Non-pigmented ciliary epithelial cell (primary cell): ENCODE results near the gene IRF9.

ENCODE experiments used
- DNase-seq: peaks from one replicate; pipeline ENCODE4 v3.0.0-alpha.2; 2010; ENCODE audit warnings: low read depth

IRF9 gene

DNA sequence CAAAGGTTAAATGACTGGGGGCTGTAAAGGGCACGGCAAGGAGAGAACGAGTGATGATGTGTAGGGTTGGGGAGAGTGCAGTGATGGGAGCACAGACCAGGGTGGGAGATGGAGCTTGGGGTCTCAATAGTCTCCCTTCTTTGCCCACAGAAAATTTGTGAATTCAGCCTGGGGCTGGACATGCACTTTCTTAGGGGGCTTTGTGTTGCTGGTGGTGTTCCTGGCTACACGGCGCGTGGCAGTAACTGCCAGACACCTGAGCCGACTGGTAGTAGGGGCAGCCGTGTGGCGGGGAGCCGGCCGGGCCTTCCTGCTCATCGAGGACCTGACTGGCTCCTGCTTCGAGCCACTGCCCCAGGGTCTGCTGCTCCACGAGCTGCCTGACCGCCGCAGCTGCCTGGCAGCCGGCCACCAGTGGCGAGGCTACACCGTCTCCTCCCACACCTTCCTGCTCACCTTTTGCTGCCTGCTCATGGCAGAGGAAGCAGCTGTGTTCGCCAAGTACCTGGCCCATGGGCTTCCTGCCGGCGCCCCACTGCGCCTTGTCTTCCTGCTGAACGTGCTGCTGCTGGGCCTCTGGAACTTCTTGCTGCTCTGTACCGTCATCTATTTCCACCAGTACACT, 28.9 kb upstream of the IRF9 start:
- no peak for DNase-seq

DNA sequence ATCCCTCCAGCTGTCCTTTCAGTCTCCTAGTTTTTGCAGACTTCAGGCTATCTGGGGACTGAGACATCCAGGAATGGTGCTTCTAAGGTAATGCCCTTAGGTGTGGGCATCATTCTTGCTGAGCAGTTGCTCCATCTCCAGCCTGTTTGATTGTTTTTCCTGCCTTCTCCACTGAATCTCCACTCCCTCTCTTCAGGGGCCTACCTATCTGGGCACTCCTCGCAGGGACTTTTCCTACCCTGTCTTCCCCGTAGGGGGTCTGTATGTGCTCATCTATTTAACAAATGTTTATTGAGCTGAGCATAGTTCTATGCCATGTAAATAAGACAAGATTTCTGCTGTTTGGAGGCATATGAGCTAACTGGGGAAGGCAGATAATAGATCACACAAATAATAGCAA, 28.1 kb upstream of the IRF9 start:
- no peak for DNase-seq

DNA sequence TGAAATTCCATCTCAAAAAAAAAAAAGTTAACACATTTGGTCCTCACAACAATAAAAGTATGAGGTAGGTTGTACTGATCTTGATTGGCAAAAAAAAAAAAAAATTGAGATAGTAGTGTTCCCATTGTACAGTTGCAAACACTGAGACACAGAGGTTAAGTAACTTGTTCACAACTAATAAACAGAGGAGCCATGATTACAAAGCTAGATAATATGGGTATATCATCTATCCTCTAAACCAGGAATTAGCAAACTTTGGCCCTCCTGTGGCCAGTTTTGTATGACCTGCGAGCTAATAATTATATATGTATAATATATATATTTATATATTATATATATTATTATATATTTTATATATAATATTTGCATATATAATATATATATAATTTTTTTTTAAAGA, 27.3 kb upstream of the IRF9 start:
- no peak for DNase-seq

DNA sequence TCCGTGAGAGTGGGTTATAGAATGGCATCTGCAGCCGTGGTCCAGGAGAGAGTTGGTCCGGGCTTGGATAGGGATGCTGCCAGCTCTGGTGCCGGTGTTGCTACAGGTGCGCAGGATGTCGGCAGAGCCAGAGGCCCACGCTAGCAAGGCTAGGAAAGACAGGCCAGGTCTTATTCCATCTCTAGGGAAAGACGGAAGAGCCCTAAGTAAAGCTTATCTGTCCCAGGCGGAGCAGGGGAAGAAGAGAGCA, 25.6 kb upstream of the IRF9 start:
- DNase-seq, result no peak

DNA sequence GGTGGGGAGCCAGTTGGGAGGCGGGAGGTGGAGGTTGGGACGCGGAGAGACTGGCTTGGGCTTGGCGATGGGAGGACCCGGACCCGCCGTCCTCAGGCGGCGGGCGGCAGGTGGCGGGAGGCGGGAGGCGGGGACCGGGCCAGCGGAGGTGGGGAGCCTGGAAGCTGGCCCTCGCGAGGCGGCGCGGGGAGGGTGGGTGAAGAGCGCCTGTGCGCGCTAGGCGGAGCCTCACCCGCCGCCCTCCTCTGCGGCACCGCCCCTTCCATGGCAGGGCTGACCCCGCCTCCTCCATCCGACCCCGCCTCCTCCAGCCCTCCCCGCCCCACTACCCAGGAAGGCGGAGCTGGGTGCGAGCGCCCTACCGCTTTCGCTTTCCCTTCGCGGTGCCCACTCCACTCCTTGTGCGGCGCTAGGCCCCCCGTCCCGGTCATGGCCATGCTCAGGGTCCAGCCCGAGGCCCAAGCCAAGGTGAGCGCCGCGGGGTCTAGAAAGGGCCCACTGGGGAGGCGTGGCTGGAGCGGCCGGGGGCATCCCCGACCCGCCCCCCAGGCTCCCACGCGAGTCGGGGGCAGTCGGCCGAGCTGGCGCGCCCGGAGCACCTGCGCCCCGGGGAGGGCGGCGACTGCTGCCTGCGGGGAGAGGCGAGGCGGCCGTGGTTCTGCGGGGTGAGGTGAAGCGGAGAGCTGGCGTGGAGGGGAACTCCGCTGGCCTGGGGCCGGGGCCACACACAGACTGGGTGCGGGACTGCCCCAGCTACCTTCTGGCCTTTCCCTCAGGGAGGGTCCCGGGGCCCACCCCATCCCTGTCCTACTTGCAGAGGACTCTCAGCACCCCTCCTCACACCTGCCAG, 25.0 kb upstream of the IRF9 start, which contains the start of gene PSME1:
Gene PSME1, plus strand, starts transcription at position 361 of the 850 bp plus-strand sequence. Its CDS starts 69 bp downstream, at position 430.
- DNase-seq, result no peak

DNA sequence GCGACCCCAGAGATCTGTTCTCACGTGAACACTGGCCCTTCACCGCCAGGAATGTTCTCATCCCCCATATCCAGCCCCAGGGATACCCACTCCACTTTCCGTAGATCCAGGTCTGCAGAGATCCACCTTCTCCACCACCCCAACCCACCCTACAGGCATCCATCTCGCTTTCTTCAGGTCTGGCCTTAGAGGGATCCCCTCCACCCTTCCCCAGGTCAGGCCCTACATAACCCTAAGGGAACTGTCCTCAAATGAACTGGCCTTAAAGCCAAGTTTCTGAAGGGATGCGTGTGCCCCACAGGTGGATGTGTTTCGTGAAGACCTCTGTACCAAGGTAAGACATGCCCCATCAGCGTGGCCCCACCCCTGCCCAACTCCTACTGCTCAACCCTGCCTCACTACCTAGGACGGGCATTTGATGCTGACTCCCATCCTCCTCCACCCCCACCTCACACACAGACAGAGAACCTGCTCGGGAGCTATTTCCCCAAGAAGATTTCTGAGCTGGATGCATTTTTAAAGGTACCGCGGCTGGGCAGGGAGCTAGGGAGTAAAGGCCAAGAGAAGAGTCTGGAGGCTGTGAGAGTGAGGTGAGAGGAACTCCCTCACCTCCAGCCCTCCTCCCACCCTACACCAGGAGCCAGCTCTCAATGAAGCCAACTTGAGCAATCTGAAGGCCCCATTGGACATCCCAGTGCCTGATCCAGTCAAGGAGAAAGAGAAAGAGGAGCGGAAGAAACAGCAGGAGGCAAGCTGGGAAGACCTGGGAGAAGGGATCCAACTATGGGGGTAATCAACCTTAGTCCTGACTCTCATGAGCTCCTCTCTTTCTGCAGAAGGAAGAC, 24.2 kb upstream of the IRF9 start:
- no peak for DNase-seq

DNA sequence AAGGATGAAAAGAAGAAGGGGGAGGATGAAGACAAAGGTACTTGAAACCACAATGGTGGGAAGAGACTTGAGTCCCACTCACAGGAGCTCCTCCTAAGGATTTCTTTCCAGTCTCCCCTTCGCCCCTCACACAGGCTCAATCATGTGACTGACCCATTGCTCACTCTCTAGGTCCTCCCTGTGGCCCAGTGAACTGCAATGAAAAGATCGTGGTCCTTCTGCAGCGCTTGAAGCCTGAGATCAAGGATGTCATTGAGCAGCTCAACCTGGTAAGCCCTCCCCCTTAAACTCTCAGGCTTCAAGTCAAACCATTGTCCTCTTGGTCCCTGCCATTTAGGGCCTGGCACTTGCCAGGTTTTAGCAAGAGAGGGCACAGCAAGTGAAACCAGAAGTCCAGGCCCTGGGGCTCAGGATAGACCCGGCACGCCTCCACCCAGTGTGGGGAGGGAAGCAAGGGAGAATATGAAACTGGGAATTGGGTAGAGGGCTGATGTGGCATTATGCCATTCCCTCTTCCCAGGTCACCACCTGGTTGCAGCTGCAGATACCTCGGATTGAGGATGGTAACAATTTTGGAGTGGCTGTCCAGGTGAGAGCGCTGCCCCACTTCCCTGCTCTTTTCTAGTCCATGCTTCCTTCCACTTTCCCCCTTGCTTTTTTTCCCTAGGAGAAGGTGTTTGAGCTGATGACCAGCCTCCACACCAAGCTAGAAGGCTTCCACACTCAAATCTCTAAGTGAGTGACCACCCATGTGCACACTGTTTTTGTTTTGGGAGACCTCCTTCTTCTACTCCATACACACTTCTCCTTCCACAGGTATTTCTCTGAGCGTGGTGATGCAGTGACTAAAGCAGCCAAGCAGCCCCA, 23.3 kb upstream of the IRF9 start:
- DNase-seq, result no peak

DNA sequence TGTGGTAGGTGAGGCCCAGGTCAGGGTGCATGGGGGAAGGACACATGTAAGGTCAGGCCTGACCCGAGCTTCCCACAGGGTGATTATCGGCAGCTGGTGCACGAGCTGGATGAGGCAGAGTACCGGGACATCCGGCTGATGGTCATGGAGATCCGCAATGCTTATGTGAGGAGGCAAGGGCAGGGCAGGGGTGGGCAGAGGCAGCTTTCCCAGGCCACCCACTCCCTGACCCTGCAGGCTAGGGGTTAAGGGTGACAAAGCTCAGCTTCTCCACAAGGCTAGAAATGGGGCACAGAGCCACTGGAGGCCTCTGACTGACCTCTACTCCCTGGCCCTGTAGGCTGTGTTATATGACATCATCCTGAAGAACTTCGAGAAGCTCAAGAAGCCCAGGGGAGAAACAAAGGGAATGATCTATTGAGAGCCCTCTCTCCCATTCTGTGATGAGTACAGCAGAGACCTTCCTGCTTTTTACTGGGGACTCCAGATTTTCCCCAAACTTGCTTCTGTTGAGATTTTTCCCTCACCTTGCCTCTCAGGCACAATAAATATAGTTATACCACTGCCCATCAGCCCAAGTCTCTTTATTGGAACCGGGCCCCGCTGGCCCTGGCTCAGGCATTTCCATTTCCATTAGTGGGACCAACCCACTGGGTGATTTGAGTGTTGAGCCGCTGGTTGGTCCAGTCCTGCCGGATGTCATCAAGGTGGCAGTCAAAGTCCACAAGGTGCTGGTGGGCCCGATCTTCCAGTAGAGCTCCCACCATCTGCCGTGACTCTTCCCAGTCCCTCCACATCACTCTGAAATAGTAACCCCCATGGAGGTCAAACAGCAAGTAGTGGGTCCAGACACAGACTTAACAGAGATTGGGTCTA, 22.4 kb upstream of the IRF9 start:
- DNase-seq, result no peak

DNA sequence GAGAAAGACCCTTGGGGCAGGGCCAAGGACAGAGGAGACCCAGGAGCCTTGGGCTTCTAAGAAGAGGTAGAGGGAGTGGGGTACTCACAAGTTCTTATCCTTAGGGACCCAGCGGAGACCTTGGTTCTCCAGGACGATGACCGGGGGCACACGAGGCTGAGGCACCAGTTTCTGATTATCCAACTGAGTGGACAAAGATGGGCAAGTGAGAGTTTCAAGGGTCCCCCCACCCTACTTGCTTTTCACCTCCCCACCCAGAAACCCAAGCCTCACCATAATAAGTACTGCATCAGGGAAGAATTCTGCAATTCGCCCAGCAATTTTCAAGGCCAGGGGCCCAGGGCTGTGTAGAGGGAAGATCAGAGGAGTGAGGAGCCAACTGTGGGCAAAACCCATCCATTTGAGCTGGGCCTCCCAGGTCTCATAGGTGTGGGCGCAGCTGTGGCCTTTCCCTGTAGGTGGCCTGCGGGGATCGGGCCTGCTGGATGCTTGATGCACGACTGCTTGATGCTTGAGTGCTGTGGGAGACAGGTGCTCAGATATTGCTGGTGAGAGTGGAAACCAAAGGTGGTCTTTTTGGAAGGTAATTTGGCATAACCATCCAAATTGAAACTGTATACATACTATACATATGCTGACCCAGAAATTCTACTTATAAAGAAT, 21.7 kb upstream of the IRF9 start:
- no peak for DNase-seq

DNA sequence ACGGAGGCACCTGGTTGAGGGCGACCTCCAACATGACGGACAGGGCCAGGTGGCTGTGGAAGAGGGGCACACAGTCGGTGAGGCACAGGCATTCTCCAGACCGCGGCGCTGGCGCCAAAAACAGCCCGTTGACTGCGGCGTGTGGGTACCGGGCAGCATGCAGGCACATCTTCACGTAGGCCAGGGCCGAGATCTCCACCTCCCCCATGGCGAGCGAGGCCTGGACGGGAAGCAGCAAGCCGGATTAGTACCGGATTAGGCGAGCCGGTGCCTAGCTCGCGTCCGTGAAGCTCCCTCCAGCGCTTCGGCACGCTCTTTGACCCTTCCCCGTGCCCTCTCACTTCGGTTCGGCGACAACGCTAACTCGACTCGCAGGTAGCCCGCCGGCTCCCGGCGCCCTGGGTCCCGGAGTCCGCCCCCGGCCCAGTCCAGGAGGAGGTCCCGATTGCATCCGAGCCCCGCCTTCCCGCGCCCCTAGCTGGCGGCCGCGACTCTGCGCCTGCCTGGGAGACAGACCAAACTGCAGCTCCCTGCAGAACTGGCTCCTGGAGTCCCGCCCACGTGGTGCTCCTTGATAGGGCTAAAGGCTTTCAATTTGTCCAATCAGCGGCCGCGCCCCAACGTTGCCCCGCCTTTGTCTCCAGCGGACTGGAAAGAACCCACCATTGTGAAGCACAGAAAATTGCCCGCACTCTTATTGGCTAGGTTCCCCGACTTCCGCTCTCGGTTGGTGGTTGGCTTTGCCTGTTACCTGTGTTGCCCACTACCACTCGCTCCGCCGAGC, 19.8 kb upstream of the IRF9 start, which contains the start of gene EMC9:
Gene EMC9, minus strand, starts transcription at position 495 of the 784 bp plus-strand sequence. Its CDS starts 287 bp downstream, at position 208.
- peak; percentile 98 for DNase-seq

DNA sequence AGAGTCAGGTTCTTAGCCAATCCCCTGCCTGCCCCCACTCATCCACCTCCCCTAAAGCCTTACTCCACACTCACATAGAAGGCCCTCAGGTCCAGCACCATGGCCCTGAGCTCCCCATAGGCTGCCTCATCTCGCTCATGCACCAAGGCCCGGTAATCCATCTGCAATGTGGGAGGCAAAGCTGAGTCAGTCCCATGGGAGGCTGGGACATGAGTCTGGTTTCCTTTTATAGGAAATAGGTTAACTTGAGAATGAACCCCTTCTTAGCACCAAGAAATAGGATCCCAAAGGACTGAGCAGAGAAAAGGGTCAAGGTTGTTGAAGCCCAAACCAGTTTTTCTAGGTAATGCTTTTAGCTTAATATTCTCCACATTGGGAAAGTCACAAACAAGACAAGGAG, 17.6 kb upstream of the IRF9 start:
- no peak for DNase-seq

DNA sequence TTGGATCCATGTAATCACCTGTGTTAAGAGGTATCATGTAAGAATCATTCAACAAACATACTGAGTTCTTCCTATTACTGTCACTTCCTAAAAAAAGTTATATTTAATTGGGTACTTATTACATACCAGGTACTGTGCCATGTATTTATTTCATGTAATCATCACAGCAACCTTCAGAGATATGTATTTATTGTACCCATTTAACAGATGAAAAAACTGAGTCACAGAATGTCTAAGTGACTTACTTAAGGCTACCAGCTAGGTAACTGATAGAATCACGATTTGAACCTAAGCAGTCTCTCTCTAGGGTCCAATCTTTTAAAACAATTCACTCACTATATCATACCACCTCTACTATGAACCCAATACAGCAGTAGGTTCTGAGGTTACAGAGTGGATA, 16.6 kb upstream of the IRF9 start:
- no peak for DNase-seq

DNA sequence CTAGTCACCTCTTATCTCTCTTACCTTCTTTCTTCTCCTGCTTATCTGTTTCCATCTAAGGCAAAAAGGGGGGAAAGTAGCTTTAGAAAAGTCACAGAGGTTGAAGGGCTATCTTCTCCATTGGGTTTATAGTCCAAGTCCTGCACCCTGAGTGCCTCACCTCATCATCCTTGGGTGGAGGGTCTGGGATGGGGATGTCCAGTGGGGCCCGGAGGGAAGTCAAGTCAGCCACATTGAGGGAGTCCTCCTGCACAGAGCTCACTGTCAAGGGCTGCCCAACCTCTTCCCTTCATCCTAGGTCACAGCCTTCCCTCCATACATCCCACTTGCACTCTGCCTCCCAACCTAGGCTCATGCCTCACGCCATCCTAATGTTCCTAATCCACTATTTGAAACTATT, 15.8 kb upstream of the IRF9 start:
- no peak for DNase-seq

DNA sequence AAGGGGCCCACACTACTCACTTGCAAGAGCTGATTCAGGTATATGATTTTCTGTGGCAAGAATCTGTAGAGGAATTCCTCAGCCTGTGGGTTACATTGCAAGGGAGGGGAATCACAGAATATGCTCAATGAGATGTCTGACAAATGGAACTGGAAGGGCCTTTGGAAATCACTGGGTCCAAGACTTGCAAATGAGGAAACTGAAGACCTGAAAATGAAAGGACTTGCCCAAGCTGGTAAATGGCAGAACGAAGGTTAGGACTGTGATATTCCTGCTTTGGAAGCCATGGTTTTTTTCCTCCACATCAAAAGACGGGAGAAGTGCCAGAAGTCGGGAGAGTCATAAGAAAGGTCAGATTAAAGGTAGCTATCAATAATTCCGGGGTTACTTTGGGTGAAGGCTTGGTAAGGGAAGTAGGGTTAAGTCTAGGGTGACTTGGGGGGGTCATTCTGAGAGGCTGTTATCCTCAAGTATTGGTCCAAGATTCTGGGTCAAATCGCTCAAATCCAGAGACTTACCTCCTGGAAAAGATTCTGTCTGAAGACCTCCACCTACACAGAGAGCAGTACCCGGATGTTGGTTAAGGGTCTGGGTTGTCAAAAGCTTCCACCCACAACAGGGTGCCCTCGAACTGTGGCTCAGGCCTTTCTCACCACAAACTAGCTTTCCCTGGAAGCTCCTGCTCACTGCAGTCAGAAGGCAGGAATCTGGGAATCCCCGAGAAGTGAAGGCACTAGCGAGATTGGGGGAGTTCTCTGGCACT, 15.2 kb upstream of the IRF9 start:
- DNase-seq, result peak; percentile 36

DNA sequence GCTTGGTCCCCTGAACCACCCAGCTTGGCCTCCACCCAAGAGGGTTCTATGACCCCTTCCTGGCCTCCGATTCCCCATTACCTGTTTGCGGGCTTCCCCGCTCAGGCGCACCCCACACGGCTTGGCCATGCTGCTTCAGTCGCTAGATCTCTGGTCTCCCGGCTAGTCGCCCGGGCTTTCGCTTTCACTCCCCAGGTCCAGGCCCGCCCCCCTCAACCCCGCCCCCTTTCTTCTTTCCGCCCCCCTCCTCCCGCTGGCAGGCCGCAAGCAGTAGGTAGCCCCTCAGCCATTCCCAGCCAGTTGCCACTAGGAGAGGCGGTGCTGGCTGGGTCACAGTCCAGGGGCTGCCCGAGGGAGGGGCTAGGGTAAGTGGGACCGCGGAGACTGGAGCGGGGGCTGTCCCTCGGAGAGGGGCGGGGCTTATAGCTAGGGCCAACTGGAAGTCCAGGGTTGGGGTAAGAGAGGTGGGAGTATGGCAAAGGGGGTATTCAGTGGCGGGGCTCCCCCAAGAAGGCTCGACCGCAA, 14.6 kb upstream of the IRF9 start, which contains the start of gene PSME2:
Gene PSME2, minus strand, starts transcription at position 158 of the 525 bp plus-strand sequence. Its CDS starts 29 bp downstream, at position 129.
- DNase-seq, result peak; percentile 83

DNA sequence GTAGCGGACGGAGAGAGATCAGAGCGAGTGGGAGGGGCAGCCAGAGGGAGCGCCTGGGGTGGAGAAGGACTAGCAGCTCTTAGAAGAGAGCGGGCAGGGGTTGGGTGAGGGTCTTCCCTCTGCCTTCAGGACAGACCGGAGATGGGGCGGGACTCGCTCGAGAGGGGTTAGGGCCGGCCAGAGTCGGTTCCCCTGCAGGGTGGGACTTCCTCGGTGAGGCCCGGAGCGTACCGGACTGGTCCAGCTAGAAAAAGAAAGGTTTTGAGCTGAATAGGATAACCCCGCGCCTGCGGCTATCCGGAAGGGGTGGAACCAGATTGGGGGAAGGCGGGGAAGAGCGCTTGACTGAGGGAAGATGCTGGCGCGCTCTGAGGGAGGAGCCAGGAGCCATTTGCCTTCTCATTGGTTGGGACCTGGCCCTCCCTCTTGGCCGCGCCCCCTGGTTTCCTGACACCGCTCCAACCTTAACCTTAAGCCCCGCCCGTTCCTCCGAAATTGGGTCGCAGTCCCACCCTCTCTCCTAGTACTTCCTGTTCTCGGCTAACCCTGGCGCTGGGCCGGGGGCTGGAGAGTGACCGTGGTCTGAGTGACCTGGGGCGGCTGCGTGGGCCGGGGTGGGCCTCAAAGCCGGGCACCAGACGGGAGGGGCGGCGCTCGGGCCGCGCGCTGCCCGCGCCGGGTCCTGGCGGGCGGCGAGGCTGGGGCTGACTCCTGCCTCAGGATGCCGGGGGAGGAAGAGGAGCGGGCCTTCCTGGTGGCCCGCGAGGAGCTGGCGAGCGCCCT, 13.9 kb upstream of the IRF9 start, which contains the start of gene RNF31:
Gene RNF31, plus strand, starts transcription at position 521 of the 783 bp plus-strand sequence. Its CDS starts 201 bp downstream, at position 722.
- peak; percentile 95 for DNase-seq

DNA sequence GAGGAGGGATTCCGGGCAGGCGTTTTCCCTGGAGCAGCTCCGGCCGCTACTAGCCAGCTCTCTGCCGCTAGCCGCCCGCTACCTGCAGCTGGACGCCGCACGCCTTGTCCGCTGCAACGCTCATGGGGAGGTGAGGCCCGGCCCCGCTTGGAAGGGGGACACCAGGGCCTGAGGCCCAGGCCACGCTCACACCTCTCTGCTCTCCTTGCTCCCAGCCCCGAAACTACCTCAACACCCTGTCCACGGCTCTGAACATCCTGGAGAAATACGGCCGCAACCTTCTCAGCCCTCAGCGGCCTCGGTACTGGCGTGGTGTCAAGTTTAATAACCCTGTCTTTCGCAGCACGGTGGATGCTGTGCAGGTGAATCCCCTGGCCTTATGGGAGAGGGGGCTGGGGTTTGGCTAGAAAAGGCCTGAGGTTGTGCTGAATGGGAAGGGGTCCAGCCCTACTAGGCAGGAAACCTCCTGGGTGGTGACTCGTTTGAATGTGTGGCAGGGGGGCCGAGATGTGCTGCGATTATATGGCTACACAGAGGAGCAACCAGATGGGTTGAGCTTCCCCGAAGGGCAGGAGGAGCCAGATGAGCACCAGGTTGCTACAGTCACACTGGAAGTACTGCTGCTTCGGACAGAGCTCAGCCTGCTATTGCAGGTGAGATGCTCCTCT, 13.2 kb upstream of the IRF9 start:
- DNase-seq, result no peak
